ENCODE results near the gene ATOH1.

ATOH1 gene

GRCh38 chr4:93802045-93802444 lies 26.5 kb upstream of the ATOH1 start:
- Histone ChIP-seq H3K4me1 (ENCODE audit: insufficient read depth, insufficient read length) (no peaks in the 10 kb centered on the region), H3K36me3 (ENCODE audit: insufficient read depth, insufficient read length, low read length) (no peaks in the 10 kb centered on the region), H3K27me3 (ENCODE audit: insufficient read depth, insufficient read length) (no peaks in the 10 kb centered on the region), H3K9ac (ENCODE audit: insufficient read length, low read depth) (no peak overlapping the region), H3K4me3 (ENCODE audit: insufficient read length, low read depth) (no peak overlapping the region), H3K9me3 (ENCODE audit: insufficient read depth, low read length) (no peaks in the 10 kb centered on the region)
- no peak for TF ChIP-seq ZNF274 (IDR thresholded peaks at IDR 0.05; ENCODE audit: low read depth, low read length)
- TF ChIP-seq SUZ12 (IDR thresholded peaks at IDR 0.05; ENCODE audit: extremely low read depth, insufficient read depth, insufficient read length): no peak
- TF ChIP-seq YY1 (IDR thresholded peaks at IDR 0.05; ENCODE audit: insufficient read depth, insufficient read length): no peak
- DNase-seq (ENCODE audit: low read depth, low spot score): no peak

- Histone ChIP-seq H3K9ac (ENCODE audit: insufficient read length, low read depth) (no peak overlapping the region), H3K4me1 (ENCODE audit: insufficient read depth, insufficient read length) (no peaks in the 10 kb centered on the region), H3K9me3 (ENCODE audit: insufficient read depth, low read length) (no peaks in the 10 kb centered on the region), H3K27me3 (ENCODE audit: insufficient read depth, insufficient read length) (no peaks in the 10 kb centered on the region), H3K36me3 (ENCODE audit: insufficient read depth, insufficient read length, low read length) (no peaks in the 10 kb centered on the region), H3K4me3 (ENCODE audit: insufficient read length, low read depth) (no peak overlapping the region)
- DNase-seq (ENCODE audit: low read depth, low spot score): no peak
- TF ChIP-seq SUZ12 (IDR thresholded peaks at IDR 0.05; ENCODE audit: extremely low read depth, insufficient read depth, insufficient read length): no peak
- TF ChIP-seq ZNF274 (IDR thresholded peaks at IDR 0.05; ENCODE audit: low read depth, low read length): no peak
Observed at GRCh38 chr4:93809773-93810172, 18.8 kb upstream of the ATOH1 start.

- H3K9ac ChIP-seq (ENCODE audit: insufficient read length, low read depth): no peak overlapping the region
- H3K4me1 ChIP-seq (ENCODE audit: insufficient read depth, insufficient read length): no peaks in the 10 kb centered on the region
- no peaks in the 10 kb centered on the region for H3K27me3 ChIP-seq (ENCODE audit: insufficient read depth, insufficient read length)
- H3K4me3 ChIP-seq (ENCODE audit: insufficient read length, low read depth): no peak overlapping the region
- DNase-seq (ENCODE audit: low read depth, low spot score): no peak
- no peaks in the 10 kb centered on the region for H3K36me3 ChIP-seq (ENCODE audit: insufficient read depth, insufficient read length, low read length)
- no peak for TF ChIP-seq ZNF274 (IDR thresholded peaks at IDR 0.05; ENCODE audit: low read depth, low read length)
- no peak for TF ChIP-seq YY1 (IDR thresholded peaks at IDR 0.05; ENCODE audit: insufficient read depth, insufficient read length)
- no peak for TF ChIP-seq SUZ12 (IDR thresholded peaks at IDR 0.05; ENCODE audit: extremely low read depth, insufficient read depth, insufficient read length)
- H3K9me3 ChIP-seq (ENCODE audit: insufficient read depth, low read length): no peaks in the 10 kb centered on the region
Observed at GRCh38 chr4:93810340-93810992, 18.1 kb upstream of the ATOH1 start.

- Histone ChIP-seq H3K9me3 (ENCODE audit: insufficient read depth, low read length) (no peaks in the 10 kb centered on the region), H3K36me3 (ENCODE audit: insufficient read depth, insufficient read length, low read length) (no peaks in the 10 kb centered on the region), H3K9ac (ENCODE audit: insufficient read length, low read depth) (no peak overlapping the region), H3K4me1 (ENCODE audit: insufficient read depth, insufficient read length) (no peaks in the 10 kb centered on the region), H3K27me3 (ENCODE audit: insufficient read depth, insufficient read length) (no peaks in the 10 kb centered on the region), H3K4me3 (ENCODE audit: insufficient read length, low read depth) (no peak overlapping the region)
- DNase-seq (ENCODE audit: low read depth, low spot score): no peak
- TF ChIP-seq SUZ12 (IDR thresholded peaks at IDR 0.05; ENCODE audit: extremely low read depth, insufficient read depth, insufficient read length): no peak
- TF ChIP-seq YY1 (IDR thresholded peaks at IDR 0.05; ENCODE audit: insufficient read depth, insufficient read length): no peak
- TF ChIP-seq ZNF274 (IDR thresholded peaks at IDR 0.05; ENCODE audit: low read depth, low read length): no peak
Observed at GRCh38 chr4:93813092-93813491, 15.5 kb upstream of the ATOH1 start.

- no peak for DNase-seq (ENCODE audit: low read depth, low spot score)
- no peak overlapping the region for H3K9ac ChIP-seq (ENCODE audit: insufficient read length, low read depth)
- H3K9me3 ChIP-seq (ENCODE audit: insufficient read depth, low read length): no peaks in the 10 kb centered on the region
- H3K27me3 ChIP-seq (ENCODE audit: insufficient read depth, insufficient read length): no peaks in the 10 kb centered on the region
- H3K4me3 ChIP-seq (ENCODE audit: insufficient read length, low read depth): no peak overlapping the region
- no peaks in the 10 kb centered on the region for H3K36me3 ChIP-seq (ENCODE audit: insufficient read depth, insufficient read length, low read length)
- H3K4me1 ChIP-seq (ENCODE audit: insufficient read depth, insufficient read length): no peaks in the 10 kb centered on the region
- TF ChIP-seq YY1 (IDR thresholded peaks at IDR 0.05; ENCODE audit: insufficient read depth, insufficient read length): no peak
- no peak for TF ChIP-seq ZNF274 (IDR thresholded peaks at IDR 0.05; ENCODE audit: low read depth, low read length)
- no peak for TF ChIP-seq SUZ12 (IDR thresholded peaks at IDR 0.05; ENCODE audit: extremely low read depth, insufficient read depth, insufficient read length)
Observed at GRCh38 chr4:93814141-93814540, 14.4 kb upstream of the ATOH1 start.

GRCh38 chr4:93814722-93815121 lies 13.8 kb upstream of the ATOH1 start:
- H3K36me3 ChIP-seq (ENCODE audit: insufficient read depth, insufficient read length, low read length): no peaks in the 10 kb centered on the region
- TF ChIP-seq YY1 (IDR thresholded peaks at IDR 0.05; ENCODE audit: insufficient read depth, insufficient read length) (no peak), SUZ12 (IDR thresholded peaks at IDR 0.05; ENCODE audit: extremely low read depth, insufficient read depth, insufficient read length) (no peak), ZNF274 (IDR thresholded peaks at IDR 0.05; ENCODE audit: low read depth, low read length) (no peak)
- H3K9ac ChIP-seq (ENCODE audit: insufficient read length, low read depth): no peak overlapping the region
- no peaks in the 10 kb centered on the region for H3K9me3 ChIP-seq (ENCODE audit: insufficient read depth, low read length)
- no peak overlapping the region for H3K4me3 ChIP-seq (ENCODE audit: insufficient read length, low read depth)
- DNase-seq (ENCODE audit: low read depth, low spot score): no peak
- H3K27me3 ChIP-seq (ENCODE audit: insufficient read depth, insufficient read length): no peaks in the 10 kb centered on the region
- H3K4me1 ChIP-seq (ENCODE audit: insufficient read depth, insufficient read length): no peaks in the 10 kb centered on the region

- no peak for DNase-seq (ENCODE audit: low read depth, low spot score)
- Histone ChIP-seq H3K4me1 (ENCODE audit: insufficient read depth, insufficient read length) (peaks cover 3% of the 10 kb centered on the region), H3K36me3 (ENCODE audit: insufficient read depth, insufficient read length, low read length) (no peaks in the 10 kb centered on the region), H3K9me3 (ENCODE audit: insufficient read depth, low read length) (no peaks in the 10 kb centered on the region), H3K27me3 (ENCODE audit: insufficient read depth, insufficient read length) (peaks cover 58% of the 10 kb centered on the region), H3K9ac (ENCODE audit: insufficient read length, low read depth) (no peak overlapping the region), H3K4me3 (ENCODE audit: insufficient read length, low read depth) (no peak overlapping the region)
- TF ChIP-seq SUZ12 (IDR thresholded peaks at IDR 0.05; ENCODE audit: extremely low read depth, insufficient read depth, insufficient read length): no peak
- no peak for TF ChIP-seq ZNF274 (IDR thresholded peaks at IDR 0.05; ENCODE audit: low read depth, low read length)
- no peak for TF ChIP-seq YY1 (IDR thresholded peaks at IDR 0.05; ENCODE audit: insufficient read depth, insufficient read length)
Observed at GRCh38 chr4:93825551-93826216, 2.9 kb upstream of the ATOH1 start.

Data from NT2/D1 (cell line).